Trophoblast cell (in vitro differentiated cells and primary cell): ENCODE results near the gene ZDHHC24.
"Not testable (repeated sequence)": the region's sequence is repeated elsewhere in the genome, so short reads cannot be mapped to it uniquely, and the experiment has no call there.

Experiments used
- DNase-seq, 2 donors: peaks; one replicate each; pipeline ENCODE4 v3.0.0-alpha.2; 2016
- H2AFZ ChIP-seq: 2 replicates; pipeline ENCODE4 v1.6.1; 2013; ENCODE audit warnings: low read length, moderate library complexity, mild to moderate bottlenecking; ENCODE audit not compliant: insufficient read depth, poor library complexity
- H2AK5ac ChIP-seq: 2 replicates; pipeline ENCODE4 v1.6.1; 2013; ENCODE audit warnings: mild to moderate bottlenecking, low read length
- H2BK120ac ChIP-seq: 2 replicates; pipeline ENCODE4 v1.6.1; 2013; ENCODE audit warnings: low read length, mild to moderate bottlenecking, moderate library complexity; ENCODE audit not compliant: insufficient read depth, poor library complexity
- H2BK12ac ChIP-seq: 2 replicates; pipeline ENCODE4 v1.6.1; 2013; ENCODE audit warnings: mild to moderate bottlenecking, low read length, moderate library complexity
- H2BK5ac ChIP-seq: 2 replicates; pipeline ENCODE4 v1.6.1; 2013; ENCODE audit warnings: low read length, low read depth, moderate library complexity, mild to moderate bottlenecking; ENCODE audit not compliant: poor library complexity
- H3K14ac ChIP-seq: 2 replicates; pipeline ENCODE4 v1.6.1; 2013; ENCODE audit warnings: mild to moderate bottlenecking, low read length
- H3K18ac ChIP-seq: 2 replicates; pipeline ENCODE4 v1.6.1; 2013; ENCODE audit warnings: mild to moderate bottlenecking, low read length
- H3K23ac ChIP-seq: 2 replicates; pipeline ENCODE4 v1.6.1; 2013; ENCODE audit warnings: low read length
- H3K27ac ChIP-seq: 2 replicates; pipeline ENCODE4 v1.5.1; 2013; ENCODE audit warnings: low read depth, mild to moderate bottlenecking, inconsistent platforms, low read length, moderate library complexity
- H3K27me3 ChIP-seq: 2 replicates; pipeline ENCODE4 v1.6.1; 2013; ENCODE audit warnings: inconsistent platforms, mild to moderate bottlenecking, low read length, moderate library complexity; ENCODE audit not compliant: insufficient read depth
- H3K36me3 ChIP-seq, 2 experiments: 1 replicate in 1 of 2; 2 replicates in 1 of 2; pipeline ENCODE4 v1.6.1; 2013; ENCODE audit warnings: low read length in 2 of 2, mild to moderate bottlenecking in 2 of 2, moderate library complexity in 1 of 2; ENCODE audit not compliant: insufficient read depth in 2 of 2, control insufficient read depth in 1 of 2
- H3K4ac ChIP-seq: 2 replicates; pipeline ENCODE4 v1.6.1; 2013; ENCODE audit warnings: low read depth, mild to moderate bottlenecking, low read length, moderate library complexity
- H3K4me1 ChIP-seq, 2 experiments: 1 replicate in 1 of 2; 2 replicates in 1 of 2; pipeline ENCODE4 v1.6.1; 2013; ENCODE audit warnings: low read length in 2 of 2, mild to moderate bottlenecking in 2 of 2, moderate library complexity in 1 of 2; ENCODE audit not compliant: insufficient read depth in 2 of 2, control insufficient read depth in 1 of 2
- H3K4me2 ChIP-seq: 2 replicates; pipeline ENCODE4 v1.6.1; 2013; ENCODE audit warnings: inconsistent platforms, mild to moderate bottlenecking, low read length, moderate library complexity
- H3K4me3 ChIP-seq: 2 replicates; pipeline ENCODE4 v1.5.1; 2013; ENCODE audit warnings: mild to moderate bottlenecking, low read depth, low read length, inconsistent platforms
- H3K79me1 ChIP-seq: one replicate; pipeline ENCODE4 v1.6.1; 2013; ENCODE audit warnings: low read length
- H3K79me2 ChIP-seq: 2 replicates; pipeline ENCODE4 v1.6.1; 2013; ENCODE audit warnings: low read length, mild to moderate bottlenecking; ENCODE audit not compliant: control insufficient read depth, insufficient read depth, poor library complexity
- H3K9ac ChIP-seq: 2 replicates; pipeline ENCODE4 v1.6.1; 2013; ENCODE audit warnings: mild to moderate bottlenecking, low read length
- H3K9me3 ChIP-seq: 2 replicates; pipeline ENCODE4 v1.6.1; 2013; ENCODE audit warnings: low read depth, mild to moderate bottlenecking, control low read depth, inconsistent platforms, low read length; ENCODE audit not compliant: insufficient read depth
- H4K12ac ChIP-seq: 2 replicates; pipeline ENCODE4 v1.6.1; 2013; ENCODE audit warnings: low read depth, mild to moderate bottlenecking, low read length, moderate library complexity
- H4K8ac ChIP-seq: 2 replicates; pipeline ENCODE4 v1.6.1; 2013; ENCODE audit warnings: low read depth, mild to moderate bottlenecking, low read length, moderate library complexity
- H4K91ac ChIP-seq: one replicate; pipeline ENCODE4 v1.6.1; 2013; ENCODE audit warnings: low read depth, mild to moderate bottlenecking, low read length, moderate library complexity
- WGBS: extraction: QIAGEN DNeasy Blood & Tissue Kit; methylation state at CpG from one replicate; pipeline ENCODE4 v1.1.7; 2013; ENCODE audit warnings: missing lambda C conversion rate; ENCODE audit not compliant: insufficient read length, insufficient coverage; ENCODE audit errors: extremely low coverage; 5-methylcytosine and 5-hydroxymethylcytosine counted together

ZDHHC24 gene

DNA sequence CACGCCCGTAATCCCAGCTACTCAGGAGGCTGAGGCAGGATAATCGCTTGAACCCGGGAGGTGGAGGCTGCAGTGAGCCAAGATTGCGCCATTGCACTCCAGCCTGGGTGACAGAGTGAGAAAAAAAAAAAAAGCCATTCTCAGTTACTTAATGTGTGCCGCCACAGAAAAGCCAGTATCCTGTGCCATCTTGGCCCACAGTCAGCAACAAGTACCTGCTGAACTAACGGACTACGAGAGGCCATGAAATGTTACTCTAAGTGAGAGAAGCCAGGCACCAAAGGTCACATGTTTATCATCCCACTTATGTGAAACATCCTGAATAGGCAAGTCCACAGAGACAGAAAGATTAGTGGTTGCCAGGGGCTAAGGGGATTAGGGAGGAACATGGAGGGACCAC is 5.2 kb downstream of the ZDHHC24 start:
- not testable (repeated sequence) for H3K4me2 ChIP-seq, H3K23ac ChIP-seq, H3K4ac ChIP-seq, H4K8ac ChIP-seq, H3K4me3 ChIP-seq, H3K18ac ChIP-seq, H2BK12ac ChIP-seq, H4K91ac ChIP-seq, H3K4me1 ChIP-seq, H3K9me3 ChIP-seq, H2AFZ ChIP-seq, DNase-seq, H3K14ac ChIP-seq, H4K12ac ChIP-seq, H3K27ac ChIP-seq, H2AK5ac ChIP-seq, H2BK5ac ChIP-seq, H3K9ac ChIP-seq, H3K79me1 ChIP-seq, H2BK120ac ChIP-seq, H3K27me3 ChIP-seq, H3K79me2 ChIP-seq
- no CpG with 5 or more reads among the region's 8 CpGs for WGBS
- H3K36me3 ChIP-seq: peaks cover 10 to 15% of the 10 kb centered on the region in 2 experiments

DNA sequence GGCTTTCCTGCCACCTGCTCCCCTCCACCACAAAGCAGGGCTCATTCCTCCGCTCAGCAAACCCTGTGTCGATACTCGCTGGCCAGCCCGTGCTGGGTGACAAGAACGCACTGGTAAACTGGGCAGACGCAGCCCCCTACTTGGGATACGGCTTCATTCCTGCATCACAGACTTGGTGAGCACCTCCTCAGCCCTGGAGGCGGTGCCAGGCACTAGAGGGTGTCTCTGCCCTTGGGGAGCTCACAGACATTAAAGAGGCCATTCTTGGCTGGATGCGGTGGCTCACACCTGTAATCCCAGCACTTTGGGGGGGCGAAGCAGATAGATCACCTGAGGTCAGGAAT is 6.0 kb downstream of the ZDHHC24 start:
- Histone ChIP-seq H2AK5ac (no peak overlapping the region), H3K4me3 (no peak overlapping the region), H3K23ac (no peak overlapping the region), H4K12ac (no peak overlapping the region), H4K91ac (no peak overlapping the region), H2BK5ac (no peak overlapping the region), H3K9ac (no peak overlapping the region), H3K4me1 (no peaks in the 10 kb centered on the region), H3K4me2 (no peak overlapping the region), H3K18ac (no peak overlapping the region), H2BK120ac (no peak overlapping the region), H2BK12ac (no peak overlapping the region), H3K4ac (no peak overlapping the region), H3K9me3 (peaks cover 5% of the 10 kb centered on the region), H3K27ac (no peak overlapping the region), H4K8ac (no peak overlapping the region), H3K79me2 (no peaks in the 10 kb centered on the region), H3K27me3 (no peaks in the 10 kb centered on the region), H2AFZ (no peak overlapping the region), H3K79me1 (no peaks in the 10 kb centered on the region), H3K36me3 (peaks cover 10 to 15% of the 10 kb centered on the region in 2 experiments), H3K14ac (no peak overlapping the region)
- DNase-seq: no peak
- WGBS: no CpG with 5 or more reads among the region's 10 CpGs

DNA sequence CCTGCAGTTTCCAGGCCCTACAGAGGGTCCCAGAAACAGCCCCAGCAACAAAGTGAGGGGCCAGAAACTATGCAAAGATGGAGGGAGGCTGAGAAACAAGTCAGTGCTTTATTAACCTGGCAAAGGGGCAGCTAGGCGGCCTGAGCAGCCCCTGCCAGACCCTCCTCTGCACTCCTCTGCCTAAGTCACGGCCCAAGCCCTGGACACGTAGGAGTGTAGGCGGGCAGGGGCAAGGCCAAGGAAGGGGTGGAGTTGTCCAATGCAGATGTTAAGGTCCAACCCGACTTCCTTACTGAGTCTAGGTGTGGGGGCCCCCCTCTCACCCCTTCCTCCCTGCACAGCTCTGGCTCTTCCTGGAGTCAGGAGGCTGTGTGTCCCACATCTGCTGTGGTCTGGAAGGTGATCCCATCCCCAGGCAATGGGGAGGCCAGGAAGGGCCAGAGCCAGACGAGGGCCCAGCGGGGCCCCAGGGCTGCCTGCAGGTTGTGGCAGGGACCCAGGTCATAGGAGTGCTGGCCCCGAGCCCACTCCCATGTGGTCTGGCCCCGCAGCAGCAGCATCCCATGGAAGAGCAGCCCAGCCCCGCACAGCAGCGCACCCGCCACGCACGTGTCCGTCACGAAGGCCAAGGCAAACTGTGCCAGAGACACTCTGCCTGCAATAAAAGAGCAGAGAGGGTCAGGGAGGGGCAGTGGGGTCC is 6.5 kb downstream of the ZDHHC24 start:
- no CpG with 5 or more reads among the region's 16 CpGs for WGBS
- H2AK5ac ChIP-seq: no peak overlapping the region
- no peak overlapping the region for H3K27ac ChIP-seq
- H2BK120ac ChIP-seq: no peak overlapping the region
- no peaks in the 10 kb centered on the region for H3K79me1 ChIP-seq
- no peak overlapping the region for H3K23ac ChIP-seq
- no peak overlapping the region for H3K9ac ChIP-seq
- no peak overlapping the region for H3K4me2 ChIP-seq
- H3K18ac ChIP-seq: no peak overlapping the region
- no peaks in the 10 kb centered on the region for H3K27me3 ChIP-seq
- H3K36me3 ChIP-seq: peaks cover 10 to 15% of the 10 kb centered on the region in 2 experiments
- no peak overlapping the region for H4K8ac ChIP-seq
- H3K4me1 ChIP-seq: no peaks in the 10 kb centered on the region
- no peak overlapping the region for H2BK5ac ChIP-seq
- no peaks in the 10 kb centered on the region for H3K79me2 ChIP-seq
- no peak overlapping the region for H3K4ac ChIP-seq
- H2BK12ac ChIP-seq: no peak overlapping the region
- no peak overlapping the region for H3K4me3 ChIP-seq
- H4K12ac ChIP-seq: no peak overlapping the region
- no peak overlapping the region for H4K91ac ChIP-seq
- no peak for DNase-seq
- H3K14ac ChIP-seq: no peak overlapping the region
- no peak overlapping the region for H2AFZ ChIP-seq
- H3K9me3 ChIP-seq: peaks cover 5% of the 10 kb centered on the region

DNA sequence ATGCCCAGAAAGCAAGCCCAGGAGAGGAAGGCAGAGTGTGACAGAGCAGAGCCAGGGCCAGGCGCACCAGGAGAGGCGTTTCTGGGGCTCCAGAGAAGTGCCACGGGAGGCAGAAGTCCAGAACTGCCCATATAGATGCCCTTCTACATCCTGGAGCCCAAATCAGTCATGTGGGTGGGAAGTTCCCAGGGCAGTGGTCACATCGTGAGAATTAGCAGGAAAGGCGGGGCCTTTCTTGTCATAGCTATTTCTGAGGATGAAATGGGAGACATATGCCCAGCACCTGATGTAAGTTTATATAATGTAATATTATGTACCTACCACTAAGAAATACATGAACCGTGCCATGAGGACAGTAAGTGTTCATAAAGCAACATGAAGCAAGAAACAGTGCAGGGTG is 13.1 kb downstream of the ZDHHC24 start:
- H3K14ac ChIP-seq: no peak overlapping the region
- H3K4me1 ChIP-seq: no peaks in the 10 kb centered on the region
- no peak overlapping the region for H3K4me3 ChIP-seq
- no peak overlapping the region for H4K91ac ChIP-seq
- no peaks in the 10 kb centered on the region for H3K79me2 ChIP-seq
- H3K4me2 ChIP-seq: no peak overlapping the region
- peaks cover 17 to 28% of the 10 kb centered on the region in 2 experiments for H3K36me3 ChIP-seq
- no peak overlapping the region for H2AFZ ChIP-seq
- no peak overlapping the region for H2BK120ac ChIP-seq
- no peak overlapping the region for H3K18ac ChIP-seq
- no peak overlapping the region for H2AK5ac ChIP-seq
- no peak overlapping the region for H2BK12ac ChIP-seq
- no CpG with 5 or more reads among the region's 6 CpGs for WGBS
- H3K4ac ChIP-seq: no peak overlapping the region
- H3K79me1 ChIP-seq: no peaks in the 10 kb centered on the region
- no peak for DNase-seq
- H4K8ac ChIP-seq: no peak overlapping the region
- H4K12ac ChIP-seq: no peak overlapping the region
- no peak overlapping the region for H3K27ac ChIP-seq
- peaks cover 3% of the 10 kb centered on the region for H3K9me3 ChIP-seq
- no peak overlapping the region for H2BK5ac ChIP-seq
- H3K23ac ChIP-seq: no peak overlapping the region
- H3K27me3 ChIP-seq: no peaks in the 10 kb centered on the region
- H3K9ac ChIP-seq: no peak overlapping the region
